Right lobe of liver (tissue), 6 donors: ENCODE data around the gene CYBA. TPM values are rescaled to one million over a fixed set of nuclear protein-coding genes. Genes with fewer than 3 reads are reported as not detected.
A peak's percentile ranks its signal among the peaks of the same experiment; 100 is the strongest.

Experiments
- ATAC-seq, 4 donors: fragments of 200-7000 bp; cut with Tn5 transposase; one replicate each; pipeline ENCODE4 v1.9.1; 2020; ENCODE audit warnings: mild to moderate bottlenecking in 4 of 4, moderate library complexity in 4 of 4
- DNase-seq, 3 donors: peaks; one replicate each; pipeline ENCODE4 v3.0.0-alpha.2; 2020
- H3K27ac ChIP-seq, 3 donors: fragments of 200-600 bp; one replicate each; pipeline ENCODE4 v1.8.0; 2022
- H3K27me3 ChIP-seq, 2 donors: fragments of 200-600 bp; one replicate each; pipeline ENCODE4 v1.8.0; 2022
- H3K36me3 ChIP-seq, 4 donors: fragments of 200-600 bp; sonication (generic) in 1 of 4; one replicate each; pipeline versions ENCODE4 v1.5.1 to v1.8.0; 2017 to 2022; ENCODE audit warnings: control low read depth in 1 of 4
- H3K4me1 ChIP-seq, 4 donors: fragments of 200-600 bp; sonication (generic) in 1 of 4; one replicate each; pipeline versions ENCODE4 v1.5.1 to v1.8.0; 2017 to 2022; ENCODE audit warnings: control low read depth in 1 of 4
- H3K4me3 ChIP-seq, 3 donors: fragments of 200-600 bp; one replicate each; pipeline ENCODE4 v1.8.0; 2022
- H3K9me3 ChIP-seq, 4 donors: fragments of 200-600 bp; sonication (generic) in 1 of 4; one replicate each; pipeline versions ENCODE4 v1.5.1 to v1.8.0; 2017 to 2022; ENCODE audit warnings: control low read depth in 1 of 4
- POLR2A ChIP-seq: fragments of 450-650 bp; IDR thresholded peaks from one replicate; pipeline ENCODE4 v1.6.1; 2017; ENCODE audit warnings: antibody characterized with exemption, mild to moderate bottlenecking
- WGBS: methylation state at CpG from one replicate; pipeline ENCODE4 v1.1.6; 2018; ENCODE audit warnings: low coverage, low lambda C conversion rate; ENCODE audit not compliant: insufficient coverage; ENCODE audit errors: missing lambda C conversion rate; 5-methylcytosine and 5-hydroxymethylcytosine counted together
- intact Hi-C, 2 donors: fragments of 100-400 bp; cut with DNase I; formaldehyde crosslinking; loops; one replicate each; pipeline versions ENCODE4 v1.11.2 to v1.14.1; 2022
- total RNA-seq, 6 experiments: library from RNA; depleted of rRNA in 2 of 6; stranded (reverse); fragments of >200 nt in 2 of 6; fragmentation: NEBNext Ultra II Directional in 3 of 6; extraction: Animal tissue kit (Norgen Biotek cat#: 25700) in 3 of 6; gene quantifications; one replicate each; pipeline versions ENCODE4 v1.1.0 to v1.2.4, GENCODE V29; 2016 to 2023
- TF ChIP-seq, protein P1 (sequence below), 4 donors: fragments of 200-600 bp in 3 of 4; fragments of 450-650 bp in 1 of 4; IDR thresholded peaks; one replicate each; pipeline versions ENCODE4 v1.5.1 to v1.8.0; 2016 to 2022; ENCODE audit warnings: antibody characterized with exemption in 4 of 4, mild to moderate bottlenecking in 2 of 4
- donor health status: DM: no; HTN: yes; CAD: no.
- donor health status: DM: no; HTN: no; CAD: no.
- donor health status: DM: no; HTN: no; CAD: no.
- donor health status: DM: no; HTN: yes; CAD: no.
- donor health status: DM: no; HTN: yes; CAD: no.

CYBA gene
- total RNA-seq, 6 experiments from 2014 or later, result 22.8 to 70.0 (median 41.3) TPM

DNA sequence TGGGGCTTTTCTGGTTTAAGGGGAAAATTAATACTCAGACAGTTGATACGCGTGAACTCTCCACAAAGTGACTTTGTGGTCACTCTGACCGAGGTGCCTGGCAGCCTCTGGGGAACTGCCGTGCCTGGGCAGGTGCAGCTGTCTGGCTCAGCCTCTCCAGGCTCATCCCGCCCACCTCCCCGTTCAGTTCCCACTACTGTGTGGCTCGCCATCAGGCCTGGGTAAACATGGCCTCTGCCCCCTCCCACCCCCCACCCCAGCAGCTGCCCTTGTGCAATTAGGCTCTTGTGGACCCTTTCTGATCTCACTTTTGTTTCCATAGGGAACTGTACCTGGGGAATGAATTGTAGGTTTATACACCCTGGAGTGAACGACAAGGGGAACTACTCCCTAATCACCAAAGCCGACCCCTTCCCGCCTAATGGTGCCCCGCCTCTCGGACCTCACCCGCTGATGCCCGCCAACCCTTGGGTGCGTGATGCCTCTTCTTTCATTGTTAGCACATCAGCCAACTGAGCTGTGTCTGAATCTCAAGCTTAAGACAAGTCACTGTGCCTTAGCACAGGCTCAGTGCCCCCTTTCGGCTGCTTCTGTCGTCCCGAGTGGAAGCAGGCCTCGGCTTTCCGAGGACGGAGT, 52.9 kb downstream of the CYBA start:
- WGBS, result 55% methylated on average over 12 of the region's 21 CpGs
- H3K4me3 ChIP-seq, result no peak overlapping the region
- no peak for TF ChIP-seq POLR2A
- TF ChIP-seq, protein P1, sequence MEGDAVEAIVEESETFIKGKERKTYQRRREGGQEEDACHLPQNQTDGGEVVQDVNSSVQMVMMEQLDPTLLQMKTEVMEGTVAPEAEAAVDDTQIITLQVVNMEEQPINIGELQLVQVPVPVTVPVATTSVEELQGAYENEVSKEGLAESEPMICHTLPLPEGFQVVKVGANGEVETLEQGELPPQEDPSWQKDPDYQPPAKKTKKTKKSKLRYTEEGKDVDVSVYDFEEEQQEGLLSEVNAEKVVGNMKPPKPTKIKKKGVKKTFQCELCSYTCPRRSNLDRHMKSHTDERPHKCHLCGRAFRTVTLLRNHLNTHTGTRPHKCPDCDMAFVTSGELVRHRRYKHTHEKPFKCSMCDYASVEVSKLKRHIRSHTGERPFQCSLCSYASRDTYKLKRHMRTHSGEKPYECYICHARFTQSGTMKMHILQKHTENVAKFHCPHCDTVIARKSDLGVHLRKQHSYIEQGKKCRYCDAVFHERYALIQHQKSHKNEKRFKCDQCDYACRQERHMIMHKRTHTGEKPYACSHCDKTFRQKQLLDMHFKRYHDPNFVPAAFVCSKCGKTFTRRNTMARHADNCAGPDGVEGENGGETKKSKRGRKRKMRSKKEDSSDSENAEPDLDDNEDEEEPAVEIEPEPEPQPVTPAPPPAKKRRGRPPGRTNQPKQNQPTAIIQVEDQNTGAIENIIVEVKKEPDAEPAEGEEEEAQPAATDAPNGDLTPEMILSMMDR (IDR thresholded peaks at IDR 0.05), result no peak
- no peak for DNase-seq
- H3K27me3 ChIP-seq, result no peaks in the 10 kb centered on the region
- no peaks in the 10 kb centered on the region for H3K9me3 ChIP-seq
- H3K27ac ChIP-seq, result no peak overlapping the region
- intact Hi-C loops, result no loop called here
- peak in 3 of 4 donors; percentile 3 to 26 (median 11) for ATAC-seq
- peaks cover 0 to 37% (median 17%) of the 10 kb centered on the region in 4 donors for H3K4me1 ChIP-seq
- H3K36me3 ChIP-seq, result peaks cover 0 to 7% (median under 1%) of the 10 kb centered on the region in 4 donors

DNA sequence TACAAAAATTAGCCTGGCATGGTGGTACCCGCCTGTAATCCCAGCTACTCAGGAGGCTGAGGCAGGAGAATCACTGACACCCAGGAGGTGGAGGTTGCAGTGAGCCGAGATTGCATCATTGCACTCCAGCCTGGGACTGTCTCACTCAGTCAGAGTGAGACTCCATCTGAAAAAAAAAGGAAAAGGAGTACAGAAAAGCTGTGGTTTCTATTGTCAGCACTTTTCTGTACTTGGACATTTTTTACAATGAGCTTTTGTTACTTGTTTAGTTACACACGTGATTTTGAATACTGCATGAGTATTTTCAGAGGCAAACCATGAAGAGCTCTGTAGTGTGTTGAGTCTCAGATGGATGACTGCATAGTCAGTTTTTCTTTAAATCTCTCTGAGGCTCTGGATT, 54.4 kb downstream of the CYBA start:
- peaks cover 0 to 24% (median 9%) of the 10 kb centered on the region in 4 donors for H3K4me1 ChIP-seq
- DNase-seq (no peak), ATAC-seq (peak in 1 of 4 donors; percentile 22)
- H3K27ac ChIP-seq, result no peak overlapping the region
- intact Hi-C loops, result no loop called here
- TF ChIP-seq, protein P1 (IDR thresholded peaks at IDR 0.05), result no peak
- no peak for TF ChIP-seq POLR2A
- H3K36me3 ChIP-seq, result peaks cover 0 to 12% (median under 1%) of the 10 kb centered on the region in 4 donors
- H3K4me3 ChIP-seq, result no peak overlapping the region
- no peaks in the 10 kb centered on the region for H3K9me3 ChIP-seq
- H3K27me3 ChIP-seq, result no peaks in the 10 kb centered on the region
- WGBS, result 71% methylated on average over 3 of the region's 3 CpGs

DNA sequence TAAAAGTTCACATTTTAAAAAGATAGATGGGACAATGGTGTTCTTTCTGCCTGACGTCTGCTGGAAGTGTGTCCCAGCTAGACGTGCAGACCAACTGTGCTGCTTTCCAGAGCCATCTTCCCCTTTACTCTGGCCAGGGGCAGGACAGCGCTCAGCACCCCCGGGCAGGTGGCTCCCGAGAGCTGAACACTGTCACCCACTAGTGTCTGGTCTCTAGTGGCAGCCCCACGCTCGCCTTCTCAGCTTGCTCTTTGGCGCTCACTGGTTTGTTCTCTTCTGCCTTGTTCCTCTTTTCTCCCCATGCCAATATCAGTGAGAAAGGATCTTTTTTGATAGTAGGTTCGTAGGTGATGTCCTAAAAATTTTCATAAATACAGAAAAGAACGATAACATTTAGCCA, 54.9 kb downstream of the CYBA start:
- WGBS, result 69% methylated on average over 3 of the region's 10 CpGs
- intact Hi-C loops, result no loop called here
- ATAC-seq (no peak), DNase-seq (no peak)
- Histone ChIP-seq H3K4me1 (peaks cover 0 to 20% (median 6%) of the 10 kb centered on the region in 4 donors), H3K27me3 (no peaks in the 10 kb centered on the region), H3K27ac (no peak overlapping the region), H3K9me3 (no peaks in the 10 kb centered on the region), H3K36me3 (peaks cover 0 to 12% (median under 1%) of the 10 kb centered on the region in 4 donors), H3K4me3 (no peak overlapping the region)
- TF ChIP-seq, protein P1 (IDR thresholded peaks at IDR 0.05), result no peak
- no peak for TF ChIP-seq POLR2A

DNA sequence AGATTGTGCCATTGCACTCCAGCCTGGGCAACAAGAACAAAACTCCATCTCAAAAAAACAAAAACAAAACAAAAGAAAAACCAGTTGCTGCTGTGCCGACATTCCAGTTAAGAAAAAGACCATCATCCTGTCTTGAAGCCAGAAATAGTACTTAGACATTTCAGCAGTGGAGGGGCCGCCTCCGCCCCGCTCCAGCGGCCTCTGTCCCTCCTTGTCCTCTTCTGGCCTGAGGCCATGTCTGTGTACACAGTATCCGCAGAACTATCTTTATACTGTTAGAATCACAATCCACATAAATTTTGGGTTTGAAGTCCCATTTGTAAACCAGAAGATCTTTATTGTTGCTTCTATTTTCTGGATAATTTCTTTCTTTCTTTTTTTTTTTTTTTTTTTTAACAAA, 55.8 kb downstream of the CYBA start:
- H3K36me3 ChIP-seq, result peaks cover 0 to 14% (median 0%) of the 10 kb centered on the region in 4 donors
- WGBS, result 58% methylated on average over 6 of the region's 6 CpGs

More for the DNA sequence above, 55.8 kb downstream of the CYBA start:
- H3K27me3 ChIP-seq, result no peaks in the 10 kb centered on the region
- peaks cover 0 to 18% (median 6%) of the 10 kb centered on the region in 4 donors for H3K4me1 ChIP-seq
- ATAC-seq (peak in 2 of 4 donors; percentile 25 to 26), DNase-seq (no peak)
- intact Hi-C loops, result no loop called here
- no peaks in the 10 kb centered on the region for H3K9me3 ChIP-seq
- no peak overlapping the region for H3K4me3 ChIP-seq
- TF ChIP-seq, protein P1 (IDR thresholded peaks at IDR 0.05), result no peak
- TF ChIP-seq POLR2A, result no peak
- H3K27ac ChIP-seq, result no peak overlapping the region
